NCI-H128 (cell line): ENCODE data around the gene CLEC16A.
"Not testable (repeated sequence)": the region's sequence is repeated elsewhere in the genome, so short reads cannot be mapped to it uniquely, and the experiment has no call there.

ENCODE experiments used
- DNase-seq: peaks from one replicate; lab custom pipeline; 2025; ENCODE audit not compliant: unreplicated experiment; lab: John Stamatoyannopoulos, UW

The CLEC16A gene

GRCh38 chr16:10923146-10923649 lies 21.2 kb upstream of the CLEC16A start:
- no peak for DNase-seq

- no peak for DNase-seq
Measured at GRCh38 chr16:10923650-10924214, 20.6 kb upstream of the CLEC16A start.

GRCh38 chr16:10925285-10925684 lies 19.1 kb upstream of the CLEC16A start:
- not testable (repeated sequence) for DNase-seq

- DNase-seq: no peak
Measured at GRCh38 chr16:10926094-10926493, 18.3 kb upstream of the CLEC16A start.

GRCh38 chr16:10926867-10927266 lies 17.5 kb upstream of the CLEC16A start:
- DNase-seq: no peak

GRCh38 chr16:10927497-10928112 lies 16.8 kb upstream of the CLEC16A start:
- no peak for DNase-seq

- DNase-seq: peak; percentile 27
Measured at GRCh38 chr16:10929097-10929496, 15.3 kb upstream of the CLEC16A start.

GRCh38 chr16:10929853-10930754 lies 14.3 kb upstream of the CLEC16A start:
- no peak for DNase-seq

GRCh38 chr16:10930755-10931093 lies 13.6 kb upstream of the CLEC16A start:
- no peak for DNase-seq

- DNase-seq: no peak
Measured at GRCh38 chr16:10931134-10931533, 13.2 kb upstream of the CLEC16A start.

- no peak for DNase-seq
Measured at GRCh38 chr16:10931977-10932632, 12.3 kb upstream of the CLEC16A start.

- no peak for DNase-seq
Measured at GRCh38 chr16:10932959-10933710, 11.2 kb upstream of the CLEC16A start.

- no peak for DNase-seq
Measured at GRCh38 chr16:10933865-10934264, 10.5 kb upstream of the CLEC16A start.

- DNase-seq: no peak
Measured at GRCh38 chr16:10934325-10935107, 9.8 kb upstream of the CLEC16A start.

GRCh38 chr16:10935226-10935915 lies 9.0 kb upstream of the CLEC16A start:
- no peak for DNase-seq

- DNase-seq: no peak
Measured at GRCh38 chr16:10936272-10936984, 7.9 kb upstream of the CLEC16A start.

- DNase-seq: no peak
Measured at GRCh38 chr16:10937068-10937859, 7.1 kb upstream of the CLEC16A start.

- no peak for DNase-seq
Measured at GRCh38 chr16:10938321-10938720, 6.0 kb upstream of the CLEC16A start.
